Endothelial cell of umbilical vein (primary cell): ENCODE measurements around the gene FOXP1. TPM values are rescaled to one million over a fixed set of nuclear protein-coding genes. Genes with fewer than 3 reads are reported as not detected.

ENCODE experiments used
- BruUV-seq: library from RNA; stranded (reverse); fragments of 400-500 nt; replicated peaks from 2 replicates; lab custom pipeline; 2021; lab: Mats Ljungman, UMichigan
- CTCF ChIA-PET: fragments of 300-600, 350-600 bp; sonication (Branson Sonifier 250); formaldehyde crosslinking; loops from one replicate; lab custom pipeline; 2021; ENCODE audit warnings: antibody characterized with exemption, inconsistent platforms; lab: Charles Lee
- POLR2A ChIA-PET: fragments of 300-600, 350-600 bp; sonication (Branson Sonifier 250); formaldehyde crosslinking; loops from one replicate; lab custom pipeline; 2021; ENCODE audit warnings: antibody characterized with exemption, inconsistent platforms; lab: Charles Lee
- DNase-seq: peaks from one replicate; pipeline ENCODE4 v3.0.0-alpha.2; 2011; ENCODE audit warnings: low read depth, low spot score
- FAIRE-seq: peaks from 2 replicates; lab custom pipeline; 2011; peaks lifted over from hg19 to GRCh38; lab: Jason Lieb, UNC
- H2AFZ ChIP-seq: 2 replicates; pipeline ENCODE4 v1.6.0; 2012; ENCODE audit warnings: low read depth, low read length, control low read depth, inconsistent platforms
- H3K27ac ChIP-seq: 2 replicates; pipeline ENCODE4 v1.5.1; 2011; ENCODE audit warnings: low read depth, mild to moderate bottlenecking, control low read depth, low read length, moderate library complexity; ENCODE audit not compliant: insufficient read depth
- H3K27me3 ChIP-seq, 2 experiments: 2 replicates each; pipeline versions ENCODE4 v1.6.0 to v1.6.1; 2011; ENCODE audit warnings: low read length in 2 of 2, mixed read lengths in 1 of 2; ENCODE audit not compliant: control insufficient read depth in 2 of 2, insufficient read depth in 2 of 2
- H3K36me3 ChIP-seq, 2 experiments: 2 replicates in 1 of 2; 3 replicates in 1 of 2; pipeline ENCODE4 v1.5.1; 2011; ENCODE audit warnings: low read length in 2 of 2, mild to moderate bottlenecking in 1 of 2, moderate library complexity in 1 of 2; ENCODE audit not compliant: control insufficient read depth in 2 of 2, insufficient read depth in 2 of 2; ENCODE audit errors: extremely low read depth in 1 of 2
- H3K4me1 ChIP-seq: 3 replicates; pipeline ENCODE4 v1.5.1; 2011; ENCODE audit warnings: mild to moderate bottlenecking, low read length; ENCODE audit not compliant: control insufficient read depth, insufficient read depth; ENCODE audit errors: extremely low read depth
- H3K4me2 ChIP-seq: 2 replicates; pipeline ENCODE4 v1.6.1; 2011; ENCODE audit warnings: low read length, control low read depth, mixed read lengths; ENCODE audit not compliant: insufficient read depth
- H3K4me3 ChIP-seq, 3 experiments: fragments of 200-600 bp in 1 of 3; sonication (generic), shearing (Covaris generic) in 1 of 3; replicated peaks in 1 of 3; 2 replicates each; pipeline ENCODE4 v1.5.1; 2011 to 2016; ENCODE audit warnings: control low read depth in 3 of 3, low read length in 3 of 3, mild to moderate bottlenecking in 2 of 3, inconsistent platforms in 1 of 3, low read depth in 1 of 3, moderate library complexity in 1 of 3; ENCODE audit not compliant: insufficient read depth in 1 of 3
- H3K79me2 ChIP-seq: 2 replicates; pipeline ENCODE4 v1.6.0; 2012; ENCODE audit warnings: low read length, inconsistent platforms; ENCODE audit not compliant: control insufficient read depth, insufficient read depth
- H3K9ac ChIP-seq: replicated peaks from 2 replicates; pipeline ENCODE3; 2011; ENCODE audit warnings: low read length, control low read depth; ENCODE audit not compliant: insufficient read depth; ENCODE audit errors: extremely low read depth
- H3K9me1 ChIP-seq: replicated peaks from 3 replicates; pipeline ENCODE4 v1.6.0; 2011; ENCODE audit warnings: mild to moderate bottlenecking, low read length; ENCODE audit not compliant: control insufficient read depth, insufficient read depth; ENCODE audit errors: extremely low read depth
- H3K9me3 ChIP-seq: replicated peaks from 2 replicates; pipeline ENCODE4 v1.5.1; 2012; ENCODE audit warnings: low read length, inconsistent platforms; ENCODE audit not compliant: control insufficient read depth, insufficient read depth
- H4K20me1 ChIP-seq: replicated peaks from 2 replicates; pipeline ENCODE3; 2011; ENCODE audit warnings: mild to moderate bottlenecking, low read length; ENCODE audit not compliant: control insufficient read depth, insufficient read depth; ENCODE audit errors: extremely low read depth
- CTCF ChIP-seq, 2 donors: IDR thresholded peaks; 1 replicate in 1 of 2; 2 replicates in 1 of 2; pipeline ENCODE4 v1.5.1; 2011; ENCODE audit warnings: low read length in 2 of 2, mild to moderate bottlenecking in 2 of 2, moderate library complexity in 2 of 2, control low read depth in 1 of 2, inconsistent platforms in 1 of 2, low read depth in 1 of 2; ENCODE audit not compliant: insufficient read depth in 1 of 2; ENCODE audit errors: extremely low read depth in 1 of 2
- EZH2 ChIP-seq: IDR thresholded peaks from 2 replicates; pipeline ENCODE4 v1.6.1; 2012; ENCODE audit warnings: borderline replicate concordance, low read depth, mild to moderate bottlenecking, moderate library complexity, low read length, inconsistent platforms; ENCODE audit not compliant: severe bottlenecking
- FOS ChIP-seq: IDR thresholded peaks from 2 replicates; pipeline ENCODE4 v1.6.1; 2011; ENCODE audit warnings: mild to moderate bottlenecking, low read length, moderate library complexity, borderline replicate concordance; ENCODE audit not compliant: insufficient read depth
- GATA2 ChIP-seq: IDR thresholded peaks from 2 replicates; pipeline ENCODE4 v1.7.0; 2011; ENCODE audit warnings: low read depth, mild to moderate bottlenecking, moderate library complexity, mixed read lengths, low read length; ENCODE audit not compliant: insufficient read length, insufficient read depth
- JUN ChIP-seq: IDR thresholded peaks from 2 replicates; pipeline ENCODE4 v1.6.1; 2011; ENCODE audit warnings: borderline replicate concordance, low read depth; ENCODE audit not compliant: insufficient read length, insufficient read depth
- MAX ChIP-seq: IDR thresholded peaks from 2 replicates; pipeline ENCODE4 v1.6.1; 2011; ENCODE audit not compliant: insufficient read depth, insufficient read length
- MYC ChIP-seq: IDR thresholded peaks from one replicate; pipeline ENCODE4 v1.6.1; 2011; ENCODE audit warnings: mild to moderate bottlenecking, low read depth, low read length
- POLR2A ChIP-seq: IDR thresholded peaks from 2 replicates; pipeline ENCODE4 v1.6.1; 2012; ENCODE audit warnings: low read depth, mild to moderate bottlenecking, control low read depth, low read length
- POLR2AphosphoS5 ChIP-seq: IDR thresholded peaks from 2 replicates; pipeline ENCODE4 v1.6.1; 2012; ENCODE audit warnings: low read depth, mild to moderate bottlenecking, control low read depth, low read length, moderate library complexity; ENCODE audit not compliant: insufficient read depth
- dilution Hi-C: fragments of 300-500 bp; cut with MboI; formaldehyde crosslinking; loops from one replicate; pipeline ENCODE4 v1.15.0; 2019; ENCODE audit warnings: low sequenced_read_pairs; ENCODE audit not compliant: extremely low pct_ligation_motif_present
- intact Hi-C: fragments of 100-400 bp; cut with micrococcal nuclease; formaldehyde crosslinking; loops from one replicate; pipeline ENCODE4 v1.10.0; 2022
- polyA plus RNA-seq, 4 experiments: library from polyadenylated mRNA; depleted of rRNA in 3 of 4; stranded (reverse) in 3 of 4; unstranded in 1 of 4; fragments of >200 nt; gene quantifications; 2 replicates each; pipeline versions ENCODE4 v1.2.1 to v1.2.3, GENCODE V29; 2011 to 2012; ENCODE audit warnings: missing spikeins in 1 of 4
- total RNA-seq: library from RNA; stranded (reverse); gene quantifications from 2 replicates; pipeline ENCODE4 v1.2.3, GENCODE V29; 2021

FOXP1 gene
- total and polyA plus RNA-seq, 2 donors (not counting 3 experiments of a cell fraction or from before 2014, with no cell fraction given) = 41.0 to 107 TPM

- Histone ChIP-seq H3K36me3 (no peaks in the 10 kb centered on the region), H3K4me2 (no peak overlapping the region), H2AFZ (no peak overlapping the region), H3K79me2 (no peaks in the 10 kb centered on the region), H3K4me3 (no peak overlapping the region), H3K4me1 (peaks cover 4% of the 10 kb centered on the region), H3K27ac (no peak overlapping the region), H3K9ac (no peak overlapping the region), H4K20me1 (no peaks in the 10 kb centered on the region), H3K27me3 (no peaks in the 10 kb centered on the region), H3K9me1 (no peaks in the 10 kb centered on the region), H3K9me3 (no peaks in the 10 kb centered on the region)
- FAIRE-seq (no peak), DNase-seq (no peak)
- POLR2A ChIA-PET = interaction anchor here (0.6 kb wide), 1 partner anchor 23 kb away, joined by 4 read pairs; no protein-coding TSS in a partner anchor
- dilution Hi-C loops = no loop called here
- CTCF ChIA-PET = interaction anchor here (2.5 kb wide), 1 partner anchor 10 kb away, joined by 7 read pairs; no protein-coding TSS in a partner anchor
- no peak for TF ChIP-seq POLR2AphosphoS5
- BruUV-seq = no TSS peak
- intact Hi-C loops = loop anchor here (10.0 kb wide), 1 partner anchor 1614 kb away; no protein-coding TSS in a partner anchor
Measured at GRCh38 chr3:71078723-71079525, 504.6 kb downstream of the FOXP1 start.

- Histone ChIP-seq H3K4me3 (no peak overlapping the region), H3K36me3 (no peaks in the 10 kb centered on the region), H3K4me2 (no peak overlapping the region), H4K20me1 (no peaks in the 10 kb centered on the region), H3K9me1 (no peaks in the 10 kb centered on the region), H3K27ac (no peak overlapping the region), H3K9ac (no peak overlapping the region), H2AFZ (no peak overlapping the region), H3K79me2 (no peaks in the 10 kb centered on the region), H3K4me1 (peaks cover 8% of the 10 kb centered on the region), H3K27me3 (no peaks in the 10 kb centered on the region), H3K9me3 (no peaks in the 10 kb centered on the region)
- TF ChIP-seq EZH2 (no peak), POLR2A (no peak), MAX (no peak), FOS (no peak), JUN (no peak), MYC (no peak), CTCF (IDR thresholded peaks at IDR 0.05; ENCODE audit: extremely low read depth in 1 of 2, insufficient read depth in 1 of 2, low read depth in 1 of 2, low read length in 2 of 2) (no peak), POLR2AphosphoS5 (no peak), GATA2 (no peak)
- DNase-seq (no peak), FAIRE-seq (no peak)
- ChIA-PET POLR2A (no interaction called here), CTCF (interaction anchor here (1.8 to 2.5 kb wide), 2 partner anchors 10 to 13 kb away, joined by 4 to 7 read pairs; no protein-coding TSS in a partner anchor)
- no TSS peak for BruUV-seq
- dilution Hi-C loops (no loop called here), intact Hi-C loops (loop anchor here (10.0 kb wide), 1 partner anchor 1613 kb away; no protein-coding TSS in a partner anchor)
Measured at GRCh38 chr3:71078199-71078598, 505.3 kb downstream of the FOXP1 start.
